ENCODE results near the gene PXK.
"Not testable (repeated sequence)": the region's sequence is repeated elsewhere in the genome, so short reads cannot be mapped to it uniquely, and the experiment has no call there.

The PXK gene

DNA sequence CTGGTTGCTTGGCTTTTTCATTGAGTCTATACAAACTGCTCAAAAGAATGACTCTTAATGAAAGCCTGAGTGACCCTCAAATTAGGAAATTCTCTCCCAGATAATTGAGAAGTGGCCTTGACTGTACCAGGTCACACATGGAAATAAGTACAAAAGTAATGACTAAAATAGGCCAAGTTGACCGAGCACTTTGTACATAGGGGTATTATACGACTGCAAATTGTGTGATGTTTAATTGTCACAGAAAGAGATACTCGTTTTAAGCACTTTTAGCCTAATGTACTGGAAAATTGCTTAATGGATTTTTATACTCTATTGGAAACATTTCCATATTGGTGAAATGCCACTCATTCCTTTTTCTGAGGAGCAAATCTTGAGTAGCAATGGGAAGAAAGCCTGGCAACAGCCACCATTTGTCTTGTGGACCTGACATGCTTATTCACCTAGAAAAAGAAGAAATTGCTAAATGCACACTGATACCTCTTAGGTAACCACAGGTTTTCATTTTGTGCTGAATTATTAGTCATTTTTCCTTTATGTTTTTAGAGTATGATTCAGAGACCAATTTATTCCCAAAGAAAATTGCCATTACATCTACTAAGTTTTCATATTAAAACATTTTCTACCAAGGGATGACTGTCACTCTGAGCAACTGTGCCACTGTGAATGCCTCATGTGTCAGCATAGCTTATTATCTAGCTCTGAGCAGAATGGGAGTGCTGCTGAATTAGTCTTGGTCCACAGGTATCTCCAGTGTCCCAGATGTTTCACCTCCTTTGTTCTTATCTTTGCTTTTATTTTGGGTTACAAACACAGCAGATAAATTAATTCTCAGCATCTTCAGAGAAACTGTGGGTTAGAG, 8.9 kb upstream of the PXK start:
- no peak for DNase-seq

DNA sequence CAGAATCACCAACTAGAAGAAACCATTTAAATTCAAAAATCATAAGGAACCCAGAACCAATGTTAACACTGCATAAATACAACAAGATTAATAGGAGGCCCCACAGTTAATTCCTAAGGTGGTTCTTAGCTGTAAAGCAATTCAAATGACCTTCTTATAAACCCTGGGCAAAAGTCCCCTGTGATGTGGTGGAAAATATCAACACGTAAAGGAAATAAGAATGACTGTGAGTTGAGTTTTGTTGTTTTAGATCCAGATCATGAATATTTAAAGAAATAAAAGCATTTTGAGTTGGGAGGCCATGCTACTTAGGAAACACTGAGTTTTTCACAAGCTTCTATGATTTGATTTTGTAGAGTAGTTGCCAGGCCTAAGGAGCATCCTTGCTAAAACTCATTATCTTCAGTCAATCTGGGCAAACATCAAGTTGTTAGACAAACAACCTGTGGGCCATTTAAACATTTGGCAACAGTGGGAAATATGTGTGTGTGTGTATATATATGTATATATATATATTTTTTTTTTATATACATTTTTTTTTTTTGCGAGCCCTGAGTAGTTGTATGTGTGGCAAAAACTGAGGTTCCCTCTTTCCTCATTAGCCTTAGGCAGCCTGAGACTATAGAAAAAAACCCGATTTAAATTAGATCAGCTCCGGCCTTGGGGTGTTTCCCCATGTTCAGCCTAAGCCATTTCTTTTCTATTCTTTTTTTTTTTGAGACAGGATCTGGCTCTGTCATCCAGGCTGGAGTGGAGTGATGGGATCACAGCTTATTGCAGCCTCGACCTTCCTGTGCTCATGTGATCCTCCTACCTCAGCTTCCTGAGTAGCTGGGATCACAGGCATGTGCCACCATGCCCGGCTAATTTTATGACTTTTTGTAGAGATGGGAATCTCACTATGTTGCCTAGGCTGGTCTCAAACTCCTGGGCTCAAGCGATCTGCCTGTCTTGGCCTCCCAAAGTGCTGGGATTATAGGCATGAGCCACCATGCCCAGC, 8.0 kb upstream of the PXK start:
- DNase-seq, result no peak

DNA sequence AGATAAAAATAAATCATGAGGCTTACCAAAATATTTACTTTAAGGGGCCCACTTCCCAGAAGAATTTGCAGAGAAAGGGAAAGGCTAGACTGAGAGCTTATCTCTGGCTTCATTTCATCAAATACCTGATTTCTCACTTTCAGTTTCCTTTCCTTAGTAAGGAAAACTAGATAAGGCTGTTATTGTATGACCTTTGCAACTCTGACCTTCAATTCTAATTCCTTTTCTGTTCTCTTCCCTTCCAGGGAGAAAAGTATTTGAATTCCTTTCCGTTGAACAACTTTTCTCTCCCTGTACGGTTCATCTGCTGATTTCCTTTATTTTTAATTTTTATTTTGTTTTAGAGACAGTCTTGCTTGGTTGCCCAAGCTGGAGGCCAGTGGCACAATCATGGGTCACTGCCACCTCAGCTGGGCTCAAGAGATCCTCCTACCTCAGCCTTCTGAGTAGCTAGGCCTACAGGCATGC, 7.1 kb upstream of the PXK start:
- DNase-seq, result no peak

DNA sequence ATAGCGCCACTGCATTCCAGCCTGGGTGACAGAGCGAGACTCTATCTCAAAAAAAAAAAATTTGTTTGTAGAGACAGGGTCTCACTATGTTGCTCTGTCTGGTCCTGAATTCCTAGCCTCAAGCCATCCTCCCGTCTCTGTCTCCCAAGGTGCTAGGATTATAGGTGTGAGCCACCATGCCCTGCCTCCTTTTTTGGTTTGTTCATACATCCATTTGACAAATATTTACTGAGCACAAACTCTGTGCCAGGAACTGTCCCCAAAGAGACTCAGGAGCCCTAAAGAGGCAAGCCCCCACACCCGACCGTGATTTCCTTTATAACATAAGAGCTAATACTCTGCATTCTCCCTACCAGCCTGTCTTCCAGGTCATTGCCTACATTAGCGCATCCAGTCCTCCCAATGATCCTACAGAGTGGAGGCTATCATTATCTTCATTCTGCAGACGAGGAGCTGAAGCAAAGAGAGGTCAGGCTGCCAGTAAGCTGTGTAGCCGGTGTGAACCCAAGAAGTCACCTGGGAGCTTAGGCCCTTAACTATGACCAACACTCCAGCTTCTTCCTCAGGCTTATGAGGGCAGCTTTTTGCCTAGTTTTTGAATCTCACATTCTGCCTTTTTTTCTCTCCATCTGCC, 6.3 kb upstream of the PXK start:
- no peak for DNase-seq

DNA sequence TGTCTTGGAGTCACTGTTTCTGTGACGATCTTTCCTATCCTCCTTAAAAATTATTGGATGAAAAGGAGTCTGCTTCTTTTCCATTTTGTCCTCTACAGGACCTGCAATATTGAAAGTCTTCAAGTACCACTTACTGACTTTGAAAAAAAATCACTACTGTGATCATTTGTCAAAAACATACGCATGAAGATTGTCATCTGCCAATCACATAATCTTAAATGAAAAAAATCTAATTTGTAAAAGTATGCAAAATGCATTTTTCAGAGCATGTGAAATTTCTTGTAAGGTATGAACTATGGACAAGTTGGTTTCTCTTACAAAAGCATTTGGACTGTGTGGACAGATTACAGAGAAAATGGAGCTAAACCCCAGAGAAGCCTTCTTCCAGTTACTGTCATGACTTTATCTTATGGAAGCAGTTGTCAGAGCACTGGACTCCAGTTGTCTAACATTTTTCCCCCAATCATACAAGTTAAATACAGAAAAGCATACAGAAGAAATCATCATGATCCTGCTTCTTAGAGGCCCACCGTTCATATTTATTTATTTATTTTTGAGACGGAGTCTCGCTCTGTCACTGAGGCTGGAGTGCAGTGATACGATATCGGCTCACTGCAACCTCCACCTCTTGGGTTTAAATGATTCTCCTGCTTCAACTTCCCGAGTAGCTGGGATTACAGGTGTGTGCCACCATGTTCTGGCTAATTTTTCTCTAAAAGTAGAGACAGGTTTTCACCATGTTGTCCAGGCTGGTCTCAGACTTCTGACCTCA, 3.4 kb upstream of the PXK start:
- no peak for DNase-seq

DNA sequence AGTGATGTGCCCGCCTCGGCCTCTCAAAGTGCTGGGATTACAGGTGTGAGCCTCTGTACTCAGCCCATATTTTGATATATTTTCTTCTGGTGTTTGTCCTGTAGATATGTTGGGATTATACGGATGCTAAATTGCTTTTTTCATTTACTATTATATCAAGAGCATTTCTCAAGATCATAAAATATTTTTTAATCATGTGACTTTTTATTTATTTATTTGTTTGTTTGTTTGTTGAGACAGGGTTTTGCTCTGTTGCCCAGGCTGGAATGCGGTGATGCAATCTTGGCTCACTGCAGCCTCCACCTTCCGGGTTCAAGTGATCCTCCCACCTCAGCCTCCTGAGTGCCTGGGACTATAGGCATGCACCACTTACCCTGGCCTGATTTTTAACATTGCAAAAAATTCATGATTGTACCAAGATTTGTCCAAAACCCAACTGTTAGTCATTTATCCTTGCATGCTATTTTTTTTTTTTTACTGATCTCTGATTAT, 2.7 kb upstream of the PXK start:
- DNase-seq, result no peak

DNA sequence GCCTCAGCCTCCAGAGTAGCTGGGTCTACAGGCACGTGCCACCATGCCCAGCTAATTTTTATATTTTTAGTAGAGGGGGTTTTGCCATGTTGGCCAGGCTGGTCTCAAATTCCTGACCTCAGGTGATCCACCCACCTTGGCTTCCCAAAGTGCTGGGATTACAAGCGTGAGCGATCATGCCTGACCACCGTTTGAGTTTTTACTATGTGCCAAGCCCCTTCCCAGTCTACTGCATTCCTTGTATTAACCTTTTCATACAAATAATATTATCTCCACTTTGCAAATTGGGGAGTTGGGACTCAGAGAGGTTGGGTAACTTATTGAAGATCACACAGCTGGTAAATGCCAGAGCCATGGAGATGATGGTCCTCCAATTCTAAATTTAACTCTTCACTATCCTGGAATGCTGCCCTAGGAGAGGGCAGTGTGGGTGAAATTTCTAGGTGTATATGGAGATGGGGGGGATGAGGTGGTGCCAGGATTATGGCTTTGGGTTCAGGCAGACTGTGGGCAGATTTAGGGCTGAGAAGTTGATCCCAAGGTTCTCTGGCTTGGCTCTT, 1.0 kb upstream of the PXK start:
- no peak for DNase-seq

DNA sequence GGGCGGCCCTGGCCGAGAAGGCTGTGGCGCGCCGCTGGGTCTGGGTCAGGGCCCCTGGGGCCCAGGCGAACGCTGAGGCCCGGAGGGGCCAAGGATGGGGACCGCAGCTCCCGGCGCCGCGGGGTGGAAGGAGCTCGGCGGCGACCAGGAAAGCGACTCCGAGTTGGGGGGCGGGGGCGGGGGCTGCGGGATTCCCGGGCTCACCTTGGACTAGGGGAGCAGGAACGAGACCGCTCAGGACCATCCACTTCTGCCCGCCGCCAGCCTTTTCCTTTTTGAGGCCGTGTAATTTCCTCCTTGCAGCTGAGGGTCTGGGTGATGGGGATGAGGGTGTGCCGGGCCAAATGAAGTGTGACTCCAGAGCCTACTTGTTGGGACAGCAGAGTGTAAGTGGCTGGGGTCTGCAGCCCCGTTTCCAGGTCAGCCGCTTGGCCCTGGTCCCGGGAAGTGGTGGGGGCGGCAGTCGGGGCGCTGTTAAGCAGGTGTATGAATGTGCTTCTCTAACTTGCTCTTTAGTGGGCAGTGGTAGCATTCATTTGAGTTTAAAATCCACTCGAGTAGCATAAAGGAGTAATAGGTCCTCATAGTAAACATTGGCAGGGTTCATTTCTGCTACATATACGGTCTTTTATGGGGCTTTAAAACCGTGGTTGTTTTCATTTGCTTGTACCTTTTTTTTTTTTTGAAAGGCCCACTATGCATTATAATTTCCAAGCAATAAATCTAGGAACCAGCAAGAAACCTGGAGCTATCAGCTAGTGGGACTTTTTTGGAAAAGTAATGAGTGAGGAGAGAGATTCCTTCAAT, 717 bp downstream of the PXK start:
- DNase-seq, result no peak

DNA sequence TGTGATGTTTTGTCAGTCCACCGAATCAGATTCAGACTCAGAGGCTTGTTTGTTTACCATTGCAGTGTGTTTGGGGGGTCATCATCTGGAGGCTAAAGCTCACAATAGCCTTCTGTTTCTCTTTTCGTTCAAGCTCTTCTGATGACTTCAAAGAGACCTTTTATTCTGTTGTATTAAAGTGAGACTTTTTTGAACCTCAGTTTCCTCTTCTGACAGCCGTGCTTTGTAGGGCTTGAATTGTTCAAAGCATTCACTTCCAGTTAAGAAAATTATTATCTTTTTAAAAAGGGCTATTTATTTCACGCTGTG, 1.3 kb downstream of the PXK start:
- no peak for DNase-seq

DNA sequence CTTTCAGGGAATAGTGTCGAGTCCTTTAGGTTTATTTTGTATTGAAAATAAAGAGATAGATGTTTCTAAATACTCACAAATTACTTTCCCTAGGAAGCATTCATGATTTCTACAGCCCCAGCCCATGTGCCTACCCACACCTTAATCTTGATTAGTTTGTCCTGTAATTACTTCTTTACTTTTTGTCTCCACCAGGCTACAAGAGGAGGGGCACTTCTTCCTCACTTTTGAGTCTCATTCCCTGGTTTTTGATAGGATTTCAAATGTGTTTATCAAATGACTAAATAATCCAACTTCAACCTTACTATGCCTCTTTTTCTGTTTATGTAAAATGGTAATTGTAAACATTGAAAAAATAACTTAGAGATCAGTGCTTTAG, 1.8 kb downstream of the PXK start:
- no peak for DNase-seq

DNA sequence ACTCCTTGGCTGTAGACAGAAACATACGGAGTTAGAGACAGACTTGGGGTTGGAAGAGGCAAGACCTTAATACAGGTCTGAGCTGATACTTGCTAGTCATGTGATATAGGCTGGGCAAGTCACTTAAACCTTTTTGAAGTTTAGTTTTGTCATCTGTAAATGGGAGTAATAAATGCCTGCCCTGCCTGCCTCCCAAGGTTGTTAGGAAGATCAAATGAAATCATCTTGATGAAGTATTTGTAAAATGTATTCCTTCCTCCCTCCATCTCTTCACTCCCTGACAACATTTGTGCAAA, 2.9 kb downstream of the PXK start:
- no peak for DNase-seq

DNA sequence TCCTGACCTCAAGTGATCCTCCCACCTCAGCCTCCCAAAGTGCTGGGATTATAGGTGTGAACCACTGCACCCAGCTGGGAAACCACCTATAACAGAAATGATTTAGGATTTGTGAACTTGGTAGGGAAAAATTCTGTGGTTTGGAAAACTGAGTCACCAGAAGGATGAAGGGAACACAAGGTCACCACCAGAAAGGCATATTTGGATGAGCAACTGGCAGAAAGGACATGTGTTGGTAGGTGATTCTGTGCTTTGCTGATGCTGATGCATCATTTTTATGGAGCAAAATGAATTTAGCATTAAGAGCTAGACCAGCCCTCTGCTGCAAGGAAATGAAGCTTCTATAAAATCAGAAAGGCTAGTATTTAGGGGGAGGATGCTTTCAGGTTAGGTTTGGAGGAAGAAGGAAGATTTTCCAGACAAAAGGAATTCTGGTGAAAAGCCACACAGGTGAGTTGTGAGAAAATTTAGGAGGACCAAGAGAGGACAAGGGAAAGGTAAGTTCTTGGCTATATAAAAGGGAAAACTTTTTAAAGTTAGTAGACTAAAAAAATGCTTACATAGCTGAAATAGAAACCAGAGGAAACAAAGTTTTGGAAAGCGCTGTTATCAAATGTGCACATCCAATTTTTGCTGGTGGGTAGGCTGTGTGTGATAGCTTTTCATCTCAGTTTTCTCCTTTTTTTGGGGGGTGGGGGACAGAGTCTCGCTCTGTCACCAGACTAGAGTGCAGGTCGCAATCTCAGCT, 3.6 kb downstream of the PXK start:
- no peak for DNase-seq

DNA sequence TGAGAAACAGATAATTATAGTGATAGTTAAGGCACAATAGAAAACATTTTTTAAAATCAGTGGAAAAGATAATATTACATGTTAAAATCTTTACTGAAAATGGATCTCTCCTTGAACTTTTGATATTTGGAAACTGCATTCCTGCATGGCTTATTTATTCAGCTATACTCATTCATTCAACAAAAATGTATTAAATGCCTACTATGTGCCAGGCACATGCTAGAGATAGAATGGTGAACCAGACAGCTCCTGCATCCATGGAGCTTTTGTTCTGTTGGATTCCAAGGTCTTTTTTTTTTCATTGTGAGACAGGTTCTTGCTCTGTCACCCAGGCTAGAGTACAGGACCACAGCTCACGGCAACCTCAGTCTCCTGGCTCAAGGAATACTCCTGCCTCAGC, 4.5 kb downstream of the PXK start:
- no peak for DNase-seq

DNA sequence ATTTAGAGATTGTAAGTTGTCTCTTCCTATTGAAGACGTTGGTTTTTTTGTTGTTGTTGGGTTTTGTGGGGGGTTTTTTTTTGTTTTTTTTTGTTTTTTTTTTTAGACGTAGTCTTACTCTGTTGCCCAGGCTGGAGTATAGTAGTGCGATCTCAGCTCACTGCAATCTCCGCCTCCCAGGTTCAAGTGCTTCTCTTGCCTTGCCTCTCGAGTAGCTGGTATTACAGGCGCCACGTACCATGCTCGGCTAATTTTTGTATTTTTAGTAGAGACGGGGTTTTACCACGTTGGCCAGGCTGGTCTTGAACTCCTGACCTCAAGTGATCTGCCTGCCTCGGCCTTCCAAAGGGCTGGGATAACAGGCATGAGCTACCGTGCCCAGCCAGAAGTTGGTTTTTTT, 6.5 kb downstream of the PXK start:
- not testable (repeated sequence) for DNase-seq

DNA sequence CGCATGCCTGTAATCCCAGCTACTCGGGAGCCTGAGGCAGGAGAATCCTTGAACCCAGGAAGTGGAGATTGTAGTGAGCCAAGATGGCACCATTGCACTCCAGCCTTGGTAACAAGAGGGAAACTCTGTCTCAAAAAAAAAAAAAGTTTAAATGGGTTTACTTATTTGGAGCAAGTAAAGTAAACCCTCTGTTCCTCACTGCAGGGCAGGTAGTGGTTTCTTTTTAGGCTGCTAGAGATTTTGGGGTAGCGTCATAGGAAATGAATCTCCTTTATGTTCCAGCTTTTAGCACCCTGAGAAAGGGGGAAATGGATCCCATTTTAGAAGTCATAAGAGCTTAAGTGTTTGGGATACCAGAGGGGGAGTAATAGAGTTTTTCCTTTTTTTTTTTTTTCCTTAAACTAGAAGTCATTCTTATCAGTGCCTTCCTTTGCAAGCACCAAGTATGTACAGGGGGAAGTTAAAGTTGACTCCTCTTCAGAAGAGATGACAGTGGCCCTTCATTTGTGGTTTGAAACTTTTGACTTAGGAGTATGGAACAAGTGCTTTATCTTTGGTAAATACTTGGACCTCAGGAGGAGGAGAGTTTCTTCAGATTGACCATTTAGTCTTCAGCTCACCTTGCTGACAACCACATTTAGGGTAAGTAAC, 8.0 kb downstream of the PXK start:
- DNase-seq, result no peak

DNA sequence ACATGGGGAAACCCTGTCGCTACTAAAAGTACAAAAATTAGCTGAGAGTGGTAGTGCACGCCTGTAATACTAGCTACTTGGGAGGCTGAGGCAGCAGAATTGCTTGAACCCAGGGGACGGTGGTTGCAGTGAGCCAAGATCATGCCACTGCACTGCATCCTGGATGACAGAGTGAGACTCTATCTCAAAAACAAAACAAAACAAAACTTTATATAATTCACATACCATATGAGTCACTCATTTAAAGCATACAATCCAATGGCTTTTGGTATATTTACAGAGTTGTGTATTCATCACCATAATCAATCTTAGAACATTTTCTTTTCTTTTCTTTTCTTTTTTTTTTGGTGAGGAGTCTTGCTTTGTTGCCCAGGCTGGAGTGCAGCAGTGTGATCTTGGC, 8.7 kb downstream of the PXK start:
- DNase-seq, result no peak

DNA sequence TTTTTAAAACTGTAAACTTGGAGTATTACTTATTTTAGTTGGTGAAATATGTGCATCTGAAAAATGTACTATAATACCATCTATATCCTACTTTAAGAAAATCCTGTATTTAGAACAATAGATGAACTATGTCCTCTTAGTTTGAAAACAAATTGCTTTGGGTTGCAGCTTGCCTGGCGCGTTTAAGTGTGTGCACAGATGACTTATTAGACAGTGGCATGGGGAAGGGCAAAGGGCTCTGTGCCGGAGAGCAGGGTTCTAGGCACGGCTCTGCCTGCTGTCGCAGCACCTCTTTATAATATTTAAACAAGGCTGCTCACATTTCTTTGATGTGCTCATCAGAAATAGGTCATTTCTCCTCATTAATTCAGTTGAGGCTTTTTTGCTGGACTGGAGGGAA, 10.0 kb downstream of the PXK start:
- DNase-seq, result no peak

DNA sequence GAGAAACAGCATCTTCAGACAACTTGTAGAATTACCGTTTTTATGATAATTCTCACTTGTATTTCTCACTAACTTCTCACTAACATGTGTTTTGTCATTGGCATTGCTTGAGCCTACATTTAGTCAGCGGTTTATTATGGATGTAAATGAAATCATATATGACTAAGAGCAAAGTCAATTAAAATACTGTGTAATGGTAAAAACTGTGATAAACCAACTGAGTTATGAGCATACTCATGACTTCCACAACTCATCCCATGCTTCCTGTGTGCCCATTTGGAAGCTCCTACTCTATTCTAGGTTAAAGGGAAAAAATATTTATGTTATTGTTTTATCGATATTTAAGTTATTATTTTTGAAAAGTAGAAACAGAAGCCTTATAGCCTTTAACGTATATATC, 12.8 kb downstream of the PXK start:
- DNase-seq, result no peak

DNA sequence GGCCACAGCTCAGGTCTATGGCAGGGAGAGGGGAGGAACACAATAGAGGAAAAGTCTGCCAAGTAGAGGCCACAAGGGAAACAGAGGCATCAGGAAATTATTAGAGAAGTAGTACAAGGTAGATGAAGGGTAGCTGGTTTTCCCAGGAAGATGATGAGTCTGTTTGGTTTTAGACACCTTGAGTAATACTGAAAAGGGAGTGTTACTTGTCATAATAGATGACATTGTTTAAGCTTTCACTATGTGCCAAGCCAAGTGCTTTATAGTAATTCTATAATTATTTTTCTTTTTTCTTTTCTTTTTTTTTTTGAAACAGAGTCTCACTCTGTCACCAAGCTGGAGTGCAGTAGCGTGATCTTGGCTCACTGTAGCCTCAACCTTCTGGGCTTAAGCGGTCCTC, 13.7 kb downstream of the PXK start:
- no peak for DNase-seq

DNA sequence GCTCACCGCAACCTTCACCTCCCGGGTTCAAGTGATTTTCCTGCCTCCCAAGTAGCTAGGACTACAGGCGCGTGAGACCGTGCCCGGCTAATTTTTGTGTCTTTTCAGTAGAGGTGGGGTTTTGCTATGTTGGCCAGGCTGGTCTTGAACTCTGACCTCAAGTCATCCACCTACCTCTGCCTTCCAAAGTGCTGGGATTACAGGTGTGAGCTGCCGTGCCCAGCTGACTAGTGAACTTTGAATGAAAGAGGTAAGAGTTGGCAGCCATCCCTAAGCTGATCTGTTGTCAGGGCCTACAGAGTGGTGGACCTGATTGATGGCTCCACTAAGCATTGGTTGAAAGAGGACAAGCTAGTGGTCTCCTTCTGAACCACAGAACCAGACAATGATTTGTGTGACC, 15.3 kb downstream of the PXK start:
- no peak for DNase-seq
